Measurements from ENCODE around the gene FEZ2.

Gene FEZ2

DNA sequence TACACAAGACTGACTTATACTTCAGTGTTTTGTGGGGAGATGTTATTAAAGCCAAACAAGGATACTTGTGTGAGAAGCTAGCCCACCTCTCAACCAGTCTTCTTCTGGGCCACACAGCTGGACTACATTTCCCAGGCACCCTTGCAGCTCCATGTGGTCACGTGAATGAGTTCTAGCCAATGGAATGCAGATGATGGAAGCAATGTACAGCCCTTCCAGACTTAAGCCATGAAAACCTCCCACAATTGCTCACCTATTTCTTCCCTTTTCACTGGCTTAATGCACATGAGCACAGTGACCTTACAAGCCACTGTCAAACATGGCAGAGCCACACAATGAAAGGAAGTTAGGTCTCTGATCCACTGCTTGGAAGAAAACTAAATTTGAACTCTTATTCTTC, 20.4 kb upstream of the FEZ2 start:
- Histone ChIP-seq H3K9me3 (ENCODE audit: insufficient read depth, low read length) (no peaks in the 10 kb centered on the region), H3K79me2 (ENCODE audit: low read length) (no peaks in the 10 kb centered on the region), H3K4me3 (ENCODE audit: low read length) (no peak overlapping the region), H3K4me1 (ENCODE audit: low read length) (no peaks in the 10 kb centered on the region), H3K9ac (ENCODE audit: low read length) (no peak overlapping the region), H3K27ac (ENCODE audit: low read length) (no peak overlapping the region), H3K27me3 (ENCODE audit: low read depth, low read length) (0 out of 2 replicates have a peak, but pooled peaks cover 2% of the 10 kb centered on the region), H3K36me3 (replicated peaks; ENCODE audit: low read depth, low read length) (no peaks in the 10 kb centered on the region), H2AFZ (ENCODE audit: low read depth, low read length) (peak overlapping the region; percentile 62), H3K4me2 (ENCODE audit: low read length) (peak overlapping the region; percentile 2; the same call in 1 of the 2 replicates), H4K20me1 (ENCODE audit: insufficient read depth, low read length) (no peaks in the 10 kb centered on the region)
- TF ChIP-seq EZH2phosphoT487 (IDR thresholded peaks at IDR 0.05; ENCODE audit: low read depth) (no peak), CTCF (IDR thresholded peaks at IDR 0.05; ENCODE audit: low read depth, low read length) (no peak)

GRCh38 chr2:36616947-36617346, 19.0 kb upstream of the FEZ2 start:
- Histone ChIP-seq H3K27ac (ENCODE audit: low read length) (no peak overlapping the region), H4K20me1 (ENCODE audit: insufficient read depth, low read length) (no peaks in the 10 kb centered on the region), H3K9me3 (ENCODE audit: insufficient read depth, low read length) (no peaks in the 10 kb centered on the region), H3K27me3 (ENCODE audit: low read depth, low read length) (0 out of 2 replicates have a peak, but pooled peaks cover 2% of the 10 kb centered on the region), H3K9ac (ENCODE audit: low read length) (no peak overlapping the region), H3K36me3 (replicated peaks; ENCODE audit: low read depth, low read length) (no peaks in the 10 kb centered on the region), H3K79me2 (ENCODE audit: low read length) (no peaks in the 10 kb centered on the region), H3K4me1 (ENCODE audit: low read length) (no peaks in the 10 kb centered on the region), H3K4me2 (ENCODE audit: low read length) (no peak overlapping the region), H3K4me3 (ENCODE audit: low read length) (no peak overlapping the region), H2AFZ (ENCODE audit: low read depth, low read length) (no peak overlapping the region)
- TF ChIP-seq CTCF (IDR thresholded peaks at IDR 0.05; ENCODE audit: low read depth, low read length): no peak
- no peak for TF ChIP-seq EZH2phosphoT487 (IDR thresholded peaks at IDR 0.05; ENCODE audit: low read depth)

GRCh38 chr2:36615222-36615621, 17.3 kb upstream of the FEZ2 start:
- H3K9ac ChIP-seq (ENCODE audit: low read length): no peak overlapping the region
- no peaks in the 10 kb centered on the region for H3K36me3 ChIP-seq (replicated peaks; ENCODE audit: low read depth, low read length)
- H3K79me2 ChIP-seq (ENCODE audit: low read length): no peaks in the 10 kb centered on the region
- no peaks in the 10 kb centered on the region for H3K9me3 ChIP-seq (ENCODE audit: insufficient read depth, low read length)
- no peak for TF ChIP-seq EZH2phosphoT487 (IDR thresholded peaks at IDR 0.05; ENCODE audit: low read depth)
- no peak for TF ChIP-seq CTCF (IDR thresholded peaks at IDR 0.05; ENCODE audit: low read depth, low read length)
- H3K27me3 ChIP-seq (ENCODE audit: low read depth, low read length): 0 out of 2 replicates have a peak, but pooled peaks cover 2% of the 10 kb centered on the region
- no peak overlapping the region for H2AFZ ChIP-seq (ENCODE audit: low read depth, low read length)
- H3K27ac ChIP-seq (ENCODE audit: low read length): no peak overlapping the region
- no peaks in the 10 kb centered on the region for H3K4me1 ChIP-seq (ENCODE audit: low read length)
- H3K4me3 ChIP-seq (ENCODE audit: low read length): no peak overlapping the region
- no peaks in the 10 kb centered on the region for H4K20me1 ChIP-seq (ENCODE audit: insufficient read depth, low read length)
- H3K4me2 ChIP-seq (ENCODE audit: low read length): no peak overlapping the region

- Histone ChIP-seq H3K4me2 (ENCODE audit: low read length) (no peak overlapping the region), H2AFZ (ENCODE audit: low read depth, low read length) (no peak overlapping the region), H3K79me2 (ENCODE audit: low read length) (no peaks in the 10 kb centered on the region), H3K9ac (ENCODE audit: low read length) (no peak overlapping the region), H3K27me3 (ENCODE audit: low read depth, low read length) (0 out of 2 replicates have a peak, but pooled peaks cover 2% of the 10 kb centered on the region), H3K9me3 (ENCODE audit: insufficient read depth, low read length) (no peaks in the 10 kb centered on the region), H3K27ac (ENCODE audit: low read length) (no peak overlapping the region), H4K20me1 (ENCODE audit: insufficient read depth, low read length) (no peaks in the 10 kb centered on the region), H3K36me3 (replicated peaks; ENCODE audit: low read depth, low read length) (no peaks in the 10 kb centered on the region), H3K4me3 (ENCODE audit: low read length) (no peak overlapping the region), H3K4me1 (ENCODE audit: low read length) (no peaks in the 10 kb centered on the region)
- TF ChIP-seq EZH2phosphoT487 (IDR thresholded peaks at IDR 0.05; ENCODE audit: low read depth) (no peak), CTCF (IDR thresholded peaks at IDR 0.05; ENCODE audit: low read depth, low read length) (no peak)
These were observed 15.8 kb upstream of the FEZ2 start for GRCh38 chr2:36613801-36614200.
